Stimulated activated CD4-positive, alpha-beta T cell treated with anti-CD3 and anti-CD28 coated beads, Interleukin-15, amount 100 ng/mL, for 24 hours (primary cell): ENCODE measurements around the gene PPP2R5C.
"Not testable (repeated sequence)": the region's sequence is repeated elsewhere in the genome, so short reads cannot be mapped to it uniquely, and the experiment has no call there.

Experiments
- DNase-seq: peaks from one replicate; pipeline ENCODE4 v3.0.0-alpha.2; 2020

PPP2R5C gene

DNA sequence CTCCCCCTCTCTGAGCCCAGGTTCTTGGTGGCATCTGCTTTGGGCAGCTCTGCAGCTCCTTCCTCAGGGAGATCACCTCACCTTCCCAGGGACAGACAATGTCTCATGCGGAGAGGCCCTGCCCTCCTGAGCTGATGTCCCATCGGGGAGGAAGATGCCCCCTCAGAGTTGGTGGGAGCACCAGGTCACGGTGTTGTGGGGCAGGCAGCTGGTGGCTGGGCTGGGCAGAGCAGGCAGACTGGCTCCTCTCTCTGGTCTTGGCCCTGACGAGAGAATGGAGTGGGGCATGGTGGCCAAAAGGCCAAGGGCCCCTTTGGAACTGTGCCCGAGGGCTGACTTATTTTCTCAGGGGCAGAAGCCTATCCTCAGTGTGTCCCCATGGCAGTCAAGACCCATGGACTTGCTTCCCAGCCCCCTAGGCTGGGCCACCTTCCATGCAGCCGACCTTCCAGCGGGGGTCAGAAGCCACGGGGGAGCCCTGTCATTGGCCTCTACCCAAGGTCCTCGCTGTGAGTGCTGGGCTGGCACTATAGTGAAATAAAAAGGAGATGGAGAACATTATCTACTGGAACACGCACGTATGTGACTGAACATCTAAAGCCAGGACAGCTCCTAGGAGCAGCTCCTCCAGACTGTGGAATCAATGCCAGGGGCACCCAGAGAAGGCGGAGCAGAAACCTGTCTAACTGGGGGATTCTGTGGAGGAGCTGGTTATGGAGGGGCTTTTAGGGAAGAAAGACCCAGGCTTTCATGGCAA lies 21.9 kb downstream of the PPP2R5C start:
- DNase-seq, result no peak

DNA sequence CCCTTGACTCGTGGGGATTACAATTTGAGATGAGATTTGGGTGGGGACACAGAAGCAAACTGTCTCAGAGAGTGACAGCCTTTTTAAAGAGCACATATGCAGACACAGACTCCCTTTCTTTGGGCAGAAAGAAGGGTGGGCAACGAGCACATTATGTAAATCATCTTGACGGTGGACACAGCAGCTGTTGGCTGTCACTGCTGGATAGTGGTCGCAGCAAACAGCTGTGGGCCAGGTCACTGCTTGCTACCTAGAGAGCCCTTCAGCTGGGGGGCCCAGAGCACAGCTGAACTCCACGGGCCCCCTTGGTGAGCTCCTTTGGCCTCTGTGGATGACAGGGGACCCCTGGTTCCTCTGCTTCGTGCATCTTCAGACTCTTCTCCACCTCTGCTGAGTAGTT lies 23.1 kb downstream of the PPP2R5C start:
- DNase-seq, result no peak

DNA sequence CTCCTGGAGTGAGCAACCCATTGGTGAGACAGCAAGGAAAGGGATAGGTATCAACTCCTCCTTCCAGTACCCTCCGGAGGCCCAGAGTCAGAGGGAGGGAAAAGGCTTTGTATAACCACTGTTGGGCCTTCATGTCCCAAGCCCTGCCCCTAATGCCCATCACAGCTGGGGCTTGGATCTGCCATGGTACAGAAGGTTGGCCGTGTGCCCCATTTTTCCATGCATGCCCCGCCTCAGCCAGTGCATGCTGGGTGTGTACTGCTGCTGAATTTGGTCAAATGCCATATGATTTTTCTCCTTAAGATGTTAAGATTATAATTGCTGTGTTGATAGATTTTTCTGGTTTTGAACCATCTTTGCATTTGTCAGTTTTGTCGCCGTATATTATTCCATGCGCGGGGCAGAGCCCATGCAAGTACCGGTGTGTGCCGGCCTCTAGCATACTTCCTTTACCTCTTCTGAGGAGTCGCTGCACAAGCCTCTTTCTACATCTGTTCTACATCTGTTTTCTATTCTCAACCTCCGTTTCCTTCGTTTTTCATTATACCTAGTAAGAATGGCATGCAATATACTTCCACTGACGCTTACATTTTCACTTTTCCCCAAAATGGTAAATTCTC lies 26.6 kb downstream of the PPP2R5C start:
- no peak for DNase-seq

DNA sequence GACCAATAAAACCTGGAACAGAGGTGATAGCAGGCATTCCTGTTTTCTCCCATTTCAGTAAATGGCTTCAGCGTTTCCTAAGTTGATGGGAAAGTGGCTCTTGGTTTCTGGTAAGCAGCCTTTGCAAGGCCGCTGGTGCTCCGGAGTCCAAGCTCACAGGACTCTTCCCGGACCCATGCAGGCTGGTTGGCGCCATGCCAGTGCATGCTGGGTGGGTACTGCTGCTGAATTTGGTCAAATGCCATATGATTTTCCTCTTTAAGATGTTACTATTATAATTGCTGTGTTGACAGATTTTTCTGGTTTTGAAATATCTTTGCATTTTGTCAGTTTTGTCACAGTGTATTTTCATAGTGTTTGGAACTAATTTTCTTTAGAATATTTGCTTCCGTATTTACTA lies 27.7 kb downstream of the PPP2R5C start:
- DNase-seq, result no peak

DNA sequence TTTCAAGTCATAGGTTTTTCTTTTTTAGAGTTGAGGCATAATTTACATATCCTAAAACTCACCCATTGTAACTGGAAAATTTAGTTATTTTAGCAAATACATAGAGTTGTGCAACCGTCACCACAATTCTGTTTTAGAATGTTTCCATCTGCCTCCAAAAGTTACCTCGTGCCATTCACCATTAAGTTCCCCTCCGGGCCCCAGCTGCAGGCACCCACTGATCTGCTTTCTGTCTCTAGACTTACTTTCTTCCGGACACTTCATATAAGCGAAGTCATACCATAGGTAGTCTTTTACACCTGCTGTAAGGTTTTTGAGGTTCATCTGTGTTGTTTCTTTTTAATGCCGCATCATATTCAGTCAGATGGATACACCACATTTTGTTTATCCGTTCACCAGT lies 28.7 kb downstream of the PPP2R5C start:
- no peak for DNase-seq

DNA sequence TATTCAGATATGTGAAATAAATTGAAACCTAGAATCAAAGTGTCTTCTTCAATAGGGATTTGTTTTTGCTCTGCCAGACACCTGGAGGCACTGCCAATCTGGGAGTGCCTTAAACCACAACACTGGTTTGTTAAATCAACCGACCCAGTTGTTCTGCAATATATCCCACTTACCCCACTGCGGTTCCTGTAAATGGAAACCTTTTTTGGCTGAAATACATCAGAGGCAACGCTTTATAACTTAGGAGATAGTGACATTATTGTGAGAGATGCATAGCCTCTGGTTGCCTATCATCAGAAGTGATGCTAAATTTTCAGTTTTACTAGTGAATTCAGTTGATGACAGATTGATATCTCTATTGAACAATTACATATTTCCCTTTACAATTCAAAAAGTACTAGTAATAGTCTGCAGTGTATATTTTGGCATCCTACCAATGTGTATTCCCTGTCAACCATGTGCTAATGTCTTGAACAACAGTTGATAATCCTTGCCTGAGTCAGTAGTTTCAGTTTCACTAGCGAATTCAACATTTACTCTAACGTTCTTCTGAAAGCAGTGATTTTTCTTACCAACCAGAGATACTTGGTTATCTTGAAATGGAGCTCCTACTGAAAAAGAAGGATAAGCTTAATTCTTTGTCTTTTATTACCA lies 30.5 kb downstream of the PPP2R5C start:
- no peak for DNase-seq

DNA sequence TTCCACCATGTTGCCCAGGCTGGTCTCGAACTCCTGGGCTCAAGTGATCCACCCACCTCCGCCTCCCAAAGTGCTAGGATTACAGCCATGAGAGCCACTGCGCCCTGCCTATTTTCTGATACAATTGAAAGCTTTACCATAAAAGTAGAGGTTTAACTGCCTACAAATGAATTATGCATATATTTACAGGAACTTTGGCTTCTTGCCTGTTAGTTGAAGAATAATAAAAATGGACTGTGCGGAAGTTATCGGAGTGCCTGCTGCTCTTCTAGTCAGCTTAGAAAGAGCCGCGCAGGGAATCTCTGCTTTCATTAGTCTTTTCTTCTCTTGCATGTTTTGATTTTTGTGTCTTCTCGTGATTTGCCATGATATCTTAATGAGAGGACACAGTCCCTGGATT lies 34.5 kb downstream of the PPP2R5C start:
- no peak for DNase-seq

DNA sequence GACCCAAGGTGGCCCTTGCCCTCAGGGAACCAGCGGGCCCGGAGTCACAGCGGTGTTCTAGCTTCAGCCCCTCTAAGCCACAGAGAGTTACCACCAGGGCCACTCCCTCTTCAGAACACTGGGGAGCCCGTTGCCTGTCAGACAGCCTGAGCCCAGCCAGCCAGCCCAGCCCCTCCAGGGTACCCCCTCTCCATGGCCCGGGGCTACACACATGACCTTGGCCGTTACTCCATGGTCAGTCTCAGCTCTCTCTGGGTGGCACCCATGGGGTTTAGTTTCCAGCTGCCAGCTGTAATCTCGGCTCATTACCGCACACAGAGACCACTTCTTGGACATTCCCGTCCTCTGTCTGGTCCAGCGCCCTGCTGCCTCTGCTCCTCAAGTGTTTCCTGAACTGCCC lies 35.0 kb downstream of the PPP2R5C start:
- no peak for DNase-seq

DNA sequence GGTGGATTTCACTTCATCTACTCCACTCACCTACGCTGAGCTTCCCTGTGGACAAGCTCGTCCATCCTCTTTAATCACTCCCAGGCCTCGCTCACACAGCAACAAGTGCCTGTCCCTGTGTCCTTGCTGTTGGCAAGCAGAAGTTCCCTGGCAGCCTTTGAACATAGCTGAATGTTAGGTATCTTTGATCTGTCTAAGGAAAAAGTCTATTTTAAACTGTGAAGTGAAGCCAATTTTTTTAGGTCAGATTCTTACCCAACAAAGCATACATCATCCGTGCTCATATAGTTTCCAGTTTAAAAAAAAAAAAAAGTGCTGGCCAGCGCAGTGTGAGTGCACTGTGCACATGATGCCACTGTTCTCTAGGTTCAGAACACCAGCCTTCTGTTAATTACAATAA lies 36.3 kb downstream of the PPP2R5C start:
- DNase-seq, result no peak

DNA sequence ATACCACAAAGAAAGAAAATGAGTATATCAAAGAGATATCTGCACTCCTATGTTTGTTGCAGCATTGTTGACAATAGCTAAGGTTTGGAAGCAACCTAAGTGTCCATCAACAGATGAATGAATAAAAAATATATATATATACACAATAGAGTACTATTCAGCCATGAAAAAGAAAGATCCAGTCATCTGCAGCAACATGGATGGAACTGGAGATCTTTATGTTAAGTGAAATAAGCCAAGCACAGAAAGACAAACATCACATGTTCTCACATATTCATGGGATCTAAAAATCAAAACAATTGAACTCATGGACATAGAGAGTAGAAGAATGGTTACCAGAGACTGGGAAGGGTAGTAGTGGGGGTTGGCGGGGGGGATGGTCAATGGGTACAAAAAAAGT lies 42.9 kb downstream of the PPP2R5C start:
- DNase-seq, result not testable (repeated sequence)

DNA sequence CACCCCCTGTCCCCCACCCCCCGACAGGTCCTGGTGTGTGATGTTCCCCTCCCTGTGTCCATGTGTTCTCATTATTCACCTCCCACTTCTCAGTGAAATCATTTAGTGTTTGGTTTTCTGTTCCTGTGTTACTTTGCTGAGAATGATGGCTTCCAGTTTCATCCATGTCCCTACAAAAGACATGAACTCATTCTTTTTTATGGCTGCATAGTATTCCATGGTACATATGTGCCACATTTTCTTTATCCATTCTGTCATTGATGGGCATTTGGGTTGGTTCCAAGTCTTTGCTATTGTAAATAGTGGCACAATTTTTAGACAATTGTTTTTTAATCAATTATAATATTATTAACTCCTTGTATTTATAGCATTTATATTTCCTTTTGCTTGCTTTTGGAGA lies 44.7 kb downstream of the PPP2R5C start:
- DNase-seq, result not testable (repeated sequence)

DNA sequence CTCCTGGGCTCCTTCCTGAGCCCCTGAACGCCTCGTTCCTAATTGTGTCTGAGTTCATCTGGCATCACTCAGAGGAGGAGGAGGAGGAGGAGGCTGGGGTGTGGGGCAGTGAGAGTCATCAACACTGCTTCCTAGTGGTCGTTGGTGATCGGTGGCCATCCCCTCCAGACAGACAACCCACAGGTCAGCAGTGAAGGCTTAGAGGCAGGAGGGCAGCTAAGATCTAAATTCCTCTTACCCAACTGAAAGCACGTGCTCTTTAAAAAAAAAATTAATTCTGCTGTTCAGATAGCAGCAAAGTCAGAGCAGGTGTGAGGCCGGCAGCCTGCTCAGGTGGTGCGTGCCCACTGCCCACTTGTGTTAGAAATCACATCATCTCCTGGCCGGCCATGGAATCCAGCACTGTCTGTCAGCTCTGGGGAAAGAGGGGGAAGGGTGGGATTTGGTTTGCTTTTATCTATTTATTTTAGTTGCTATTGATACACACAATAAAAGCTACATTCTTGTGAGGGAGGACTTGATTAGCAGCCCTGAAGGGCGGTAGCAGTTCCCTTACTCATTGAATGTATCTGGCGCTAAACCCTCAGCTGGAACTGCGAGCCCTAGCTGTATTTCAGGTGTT lies 46.6 kb downstream of the PPP2R5C start:
- DNase-seq, result no peak

DNA sequence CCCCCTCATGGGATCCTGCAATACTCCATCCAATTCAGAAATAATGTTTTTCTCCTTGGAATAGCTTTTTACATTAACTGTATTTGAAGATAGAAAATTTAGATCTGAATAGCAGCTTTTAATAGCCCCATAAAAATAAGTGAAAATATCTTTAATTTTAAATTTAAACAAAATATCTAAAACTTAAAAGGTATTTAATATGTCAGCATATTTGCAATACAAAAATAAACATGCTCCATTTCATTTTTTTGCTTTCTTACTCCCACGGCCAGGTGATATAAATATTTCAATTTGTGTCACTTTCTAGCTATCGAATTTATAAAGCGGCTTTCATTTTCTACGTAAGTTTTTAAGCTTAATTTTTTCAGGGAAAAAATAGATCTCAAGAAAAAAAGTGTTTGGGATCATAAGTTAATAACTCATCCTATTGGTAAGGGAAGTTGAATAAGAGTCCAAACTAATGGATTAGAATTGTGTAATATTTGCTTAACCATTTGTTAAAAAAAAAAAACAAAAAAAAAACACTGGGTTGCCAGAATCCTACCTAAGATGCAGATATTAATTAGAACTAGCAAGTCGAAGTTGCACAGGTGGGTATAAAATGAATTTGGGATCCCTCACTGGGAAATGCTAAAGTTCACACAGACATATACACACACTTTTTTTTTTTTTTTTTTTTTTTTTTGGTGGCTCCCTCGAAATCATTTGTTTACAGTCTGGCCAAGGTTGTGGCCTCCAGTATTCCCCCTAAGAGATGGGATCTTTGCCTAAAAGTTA lies 47.6 kb downstream of the PPP2R5C start:
- no peak for DNase-seq

DNA sequence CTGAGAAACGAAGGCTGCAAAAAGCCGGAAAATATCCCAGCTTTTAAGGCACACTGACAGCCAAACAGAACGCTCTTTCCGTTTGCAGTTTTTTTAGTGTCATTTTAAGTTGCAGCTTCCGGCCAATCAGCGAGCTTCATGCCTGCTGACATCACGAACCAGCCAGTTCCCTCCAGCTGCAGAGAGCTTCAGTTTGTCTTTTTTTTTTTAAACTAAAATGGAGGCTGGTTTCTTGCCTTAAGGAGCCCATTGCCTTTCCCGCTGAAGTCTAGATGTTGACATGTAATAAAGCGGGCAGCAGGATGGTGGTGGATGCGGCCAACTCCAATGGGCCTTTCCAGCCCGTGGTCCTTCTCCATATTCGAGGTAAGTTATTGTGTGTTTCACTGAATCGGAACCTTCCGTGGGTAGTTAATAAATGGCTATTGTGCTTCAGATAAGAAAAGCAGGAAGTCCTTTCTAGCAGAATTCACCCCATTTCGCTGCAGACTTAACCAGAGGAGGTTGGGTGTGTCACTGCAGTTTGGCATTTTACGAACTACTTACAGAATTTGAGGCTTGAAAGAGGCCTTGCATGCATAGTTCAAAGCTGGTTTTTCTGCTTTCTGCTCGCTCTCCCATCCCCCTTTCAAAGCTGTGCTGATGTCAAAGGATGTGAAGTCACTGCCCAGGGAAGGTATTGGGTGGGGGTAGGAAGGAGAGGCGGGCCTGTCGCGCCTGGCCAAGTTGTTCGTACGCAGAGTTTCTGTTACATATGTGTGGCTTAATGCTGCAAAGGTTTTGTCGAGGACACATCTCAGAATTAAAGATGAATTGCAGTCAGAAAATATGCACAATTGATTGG lies 48.4 kb downstream of the PPP2R5C start:
- DNase-seq, result peak; percentile 84

DNA sequence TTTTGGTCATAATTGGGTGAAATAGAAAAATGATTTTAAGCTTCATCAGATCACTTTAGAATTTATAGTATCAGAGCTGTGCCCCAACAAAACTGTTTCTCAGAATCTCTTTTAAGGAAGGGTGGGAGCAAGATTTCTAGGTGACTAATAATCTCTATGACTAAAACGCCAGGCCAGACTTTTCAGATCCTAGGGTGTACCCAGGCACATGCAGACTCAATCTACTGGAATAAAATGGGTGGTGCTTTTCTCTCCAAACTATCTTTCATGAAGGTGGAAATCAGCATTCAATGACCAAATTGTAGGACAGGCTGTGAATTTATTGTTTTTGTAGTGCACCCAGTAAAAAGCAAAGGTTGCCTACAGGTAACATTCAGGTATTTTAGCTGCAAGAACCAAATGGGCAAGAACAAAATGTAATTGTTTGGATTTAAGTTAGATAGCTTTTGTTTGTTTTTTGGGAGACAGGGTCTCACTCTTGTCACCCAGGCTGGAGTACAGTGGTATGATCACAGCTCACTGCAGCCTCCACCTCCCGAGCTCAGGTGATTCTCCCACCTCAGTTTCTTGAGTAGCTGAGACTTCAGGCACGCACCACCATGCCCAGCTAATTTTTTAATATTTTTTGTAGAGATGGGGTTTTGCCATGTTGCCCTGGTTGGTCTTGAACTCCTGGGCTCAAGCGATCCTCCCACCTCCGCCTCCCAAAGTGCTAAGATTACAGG lies 49.5 kb downstream of the PPP2R5C start:
- DNase-seq, result no peak

DNA sequence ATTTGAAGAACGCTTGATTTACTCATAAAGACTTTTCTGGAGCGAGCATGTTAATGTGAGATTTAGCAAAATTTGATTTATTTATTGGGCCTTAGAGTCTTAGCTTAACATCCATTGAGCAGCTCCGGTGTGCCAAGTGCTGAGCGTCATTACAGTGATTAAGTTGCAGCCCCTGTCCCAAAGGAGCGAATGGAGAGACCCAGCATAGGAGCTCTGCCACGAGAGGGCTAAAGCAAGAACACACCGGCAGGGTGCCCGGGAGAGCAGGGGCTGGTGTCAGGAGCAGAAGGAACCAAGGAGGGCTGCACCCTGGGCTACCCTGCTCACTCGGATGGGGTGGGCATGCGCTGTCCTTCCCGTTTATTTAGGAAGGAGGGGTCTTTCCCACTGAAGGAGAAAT lies 50.6 kb downstream of the PPP2R5C start:
- DNase-seq, result peak; percentile 26

DNA sequence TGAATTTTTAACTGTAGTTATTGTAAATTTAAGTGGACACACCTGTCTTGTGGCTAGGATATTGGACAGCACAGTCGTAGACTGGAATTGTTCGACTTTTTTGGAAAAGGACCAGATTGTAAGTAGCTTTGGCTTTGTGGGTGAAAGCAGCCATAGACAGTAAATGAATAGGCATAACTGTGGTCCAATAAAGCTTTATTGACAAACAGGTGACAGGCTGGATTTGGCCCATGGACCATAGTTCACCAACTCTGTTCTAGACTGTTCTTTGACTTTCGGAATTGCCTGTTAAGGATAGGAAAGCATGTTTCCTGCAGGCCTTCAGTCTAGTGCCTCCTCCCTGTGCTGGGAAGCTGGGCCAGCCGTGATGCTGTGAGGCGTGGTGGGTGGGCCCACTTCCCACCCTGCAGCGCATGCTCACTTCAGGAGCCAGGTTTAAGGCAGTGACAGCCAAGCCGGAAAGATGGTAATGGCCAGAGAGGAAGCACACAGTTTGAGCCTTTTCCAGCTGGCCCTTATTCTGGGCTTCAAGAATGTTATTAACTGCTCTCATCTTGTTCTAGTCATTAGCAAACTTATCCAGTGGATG lies 51.8 kb downstream of the PPP2R5C start:
- DNase-seq, result peak; percentile 21

DNA sequence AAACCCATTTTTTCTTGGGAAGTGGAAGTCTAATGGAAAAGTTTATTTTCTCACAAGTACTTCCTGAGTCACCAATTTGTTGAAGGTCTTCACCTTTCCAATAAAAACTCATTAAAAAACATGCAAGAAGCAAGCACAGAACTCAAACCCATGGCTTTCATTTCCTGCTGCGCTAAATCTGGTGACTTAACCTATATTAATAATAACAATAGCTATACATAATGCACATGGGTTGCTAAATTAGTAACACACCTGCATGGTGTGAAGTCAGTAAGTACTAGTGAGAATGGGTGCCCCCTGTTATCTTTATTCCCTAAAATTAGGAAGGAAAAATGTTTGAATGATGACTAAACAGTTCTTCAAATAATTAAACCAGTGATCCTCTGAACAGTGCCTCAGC lies 52.3 kb downstream of the PPP2R5C start:
- DNase-seq, result no peak

DNA sequence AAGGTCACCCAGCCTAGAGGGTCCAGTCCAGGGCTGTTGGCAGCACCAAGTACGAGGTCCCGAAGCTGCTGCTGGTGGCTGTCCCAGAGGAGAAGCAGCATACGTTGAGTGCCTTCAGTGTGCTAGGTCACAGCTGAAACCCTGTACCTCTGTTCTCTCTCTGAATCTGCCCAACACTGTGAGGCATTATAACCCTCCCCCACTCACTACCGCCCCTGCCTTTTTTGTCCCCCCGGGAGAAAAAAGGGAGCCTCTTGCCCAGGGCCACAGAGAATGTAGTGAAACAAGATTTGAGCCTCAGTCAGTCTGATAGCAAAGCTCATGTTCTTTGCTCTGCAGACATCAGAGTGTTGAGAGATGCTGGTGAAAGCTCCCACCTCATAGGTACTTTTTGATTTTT lies 53.4 kb downstream of the PPP2R5C start:
- no peak for DNase-seq

DNA sequence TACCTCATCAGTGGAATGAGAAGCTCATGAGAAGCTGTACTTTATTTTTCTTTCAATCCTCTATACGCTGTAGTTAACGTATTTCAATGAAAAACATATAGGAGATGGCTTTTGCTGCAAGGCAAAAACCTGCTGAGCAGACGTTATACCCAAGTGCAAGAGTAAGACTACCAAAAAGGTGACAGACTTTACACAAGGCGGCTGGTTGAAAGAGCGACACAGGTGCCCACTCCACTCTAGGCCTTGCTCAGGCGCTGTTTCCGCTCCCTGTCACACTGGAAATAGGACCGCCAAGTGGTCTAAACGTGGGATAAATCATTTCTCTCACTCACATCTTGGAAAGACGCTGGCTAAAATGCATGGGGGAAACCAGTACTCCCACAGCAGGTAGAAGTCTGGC lies 54.5 kb downstream of the PPP2R5C start:
- DNase-seq, result no peak

DNA sequence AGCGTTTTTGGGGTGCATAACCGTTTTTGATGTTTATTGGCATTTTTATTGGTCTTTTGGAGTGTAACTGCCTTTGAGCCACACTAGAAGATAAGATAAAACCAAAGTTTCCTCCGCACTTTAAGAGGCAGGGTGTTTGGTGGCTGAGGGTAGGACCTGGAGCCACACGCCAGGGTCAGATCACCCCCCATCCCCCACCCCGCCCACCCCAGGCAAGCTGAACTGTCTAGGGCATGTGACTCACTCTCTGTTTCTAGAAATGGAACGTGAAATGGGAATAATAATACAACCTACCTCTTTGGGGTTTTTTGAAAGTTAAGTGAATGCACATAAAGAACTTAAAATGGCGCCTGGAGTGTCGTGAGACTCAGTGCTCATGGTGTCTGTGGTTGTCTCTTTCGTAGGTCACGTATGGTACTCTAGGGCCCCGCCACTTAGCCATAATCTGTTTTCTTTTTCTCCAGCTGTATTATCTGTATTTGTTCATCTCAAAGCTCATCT lies 56.0 kb downstream of the PPP2R5C start:
- peak; percentile 59 for DNase-seq
